Vagina (tissue), 2 donors: Measurements from ENCODE around the gene MKI67.

Experiments used
- CTCF ChIP-seq, 3 experiments: fragments of 450-650 bp in 2 of 3; fragments of 200-600 bp in 1 of 3; sonication (generic) in 1 of 3; IDR thresholded peaks; one replicate each; pipeline ENCODE4 v1.5.1; 2017 to 2019; ENCODE audit warnings: antibody characterized with exemption in 3 of 3, mild to moderate bottlenecking in 2 of 3, moderate library complexity in 2 of 3
- POLR2A ChIP-seq, 2 donors: fragments of 450-650 bp; IDR thresholded peaks; one replicate each; pipeline ENCODE4 v1.6.1; 2017; ENCODE audit warnings: antibody characterized with exemption in 2 of 2, mild to moderate bottlenecking in 2 of 2, moderate library complexity in 2 of 2

- TF ChIP-seq CTCF (IDR thresholded peaks at IDR 0.05) (no peak), POLR2A (IDR thresholded peaks at IDR 0.05) (no peak)
Measured at GRCh38 chr10:128143531-128143930, 17.3 kb upstream of the MKI67 start.
